GM21786 (cell line): ENCODE measurements around the gene BICDL1.

Experiments used
- ATAC-seq: cut with Tn5 transposase; IDR thresholded peaks from one replicate; pipeline ENCODE4 v1.9.1; 2021; ENCODE audit not compliant: unreplicated experiment

Gene BICDL1

DNA sequence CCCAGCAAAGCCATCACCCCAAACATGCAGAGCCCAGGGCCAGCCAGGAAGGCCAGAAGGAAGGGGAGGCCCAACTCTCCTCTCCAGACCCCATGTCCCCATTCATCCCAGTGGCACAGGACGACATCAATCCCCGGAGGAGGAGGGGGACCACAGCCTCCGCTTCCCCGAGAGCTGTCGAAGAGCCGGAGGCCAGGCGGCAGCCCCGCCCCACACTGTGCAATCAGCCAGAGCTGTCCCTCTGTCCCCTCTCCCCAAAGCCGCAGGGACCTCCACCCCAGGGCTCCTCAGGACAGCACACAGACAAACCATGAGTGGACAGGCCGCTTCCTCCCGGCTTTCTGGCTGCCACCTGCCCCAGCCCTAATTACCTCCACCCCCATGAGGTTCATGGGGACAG, 110.7 kb downstream of the BICDL1 start:
- ATAC-seq: no peak

GRCh38 chr12:120100630-120101029, 111.6 kb downstream of the BICDL1 start:
- no peak for ATAC-seq

GRCh38 chr12:120101182-120101581, 112.1 kb downstream of the BICDL1 start:
- ATAC-seq: no peak

GRCh38 chr12:120101617-120102016, 112.6 kb downstream of the BICDL1 start:
- no peak for ATAC-seq

GRCh38 chr12:120102189-120103043, 113.4 kb downstream of the BICDL1 start:
- no peak for ATAC-seq

DNA sequence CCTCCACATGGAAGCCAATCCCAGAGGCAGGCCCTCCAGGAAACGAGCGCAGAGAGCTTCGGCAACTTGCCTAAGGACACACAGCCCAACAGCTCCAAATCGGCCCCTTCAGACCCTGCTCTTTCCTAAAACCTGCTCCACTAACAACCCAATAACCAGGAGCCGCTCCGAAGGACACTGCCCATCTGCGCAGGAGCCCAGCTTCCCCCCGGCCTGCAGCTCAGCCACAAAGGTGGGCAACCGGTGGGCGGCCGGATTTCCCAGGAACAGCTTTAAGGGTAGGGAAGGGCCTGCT, 114.0 kb downstream of the BICDL1 start:
- no peak for ATAC-seq

DNA sequence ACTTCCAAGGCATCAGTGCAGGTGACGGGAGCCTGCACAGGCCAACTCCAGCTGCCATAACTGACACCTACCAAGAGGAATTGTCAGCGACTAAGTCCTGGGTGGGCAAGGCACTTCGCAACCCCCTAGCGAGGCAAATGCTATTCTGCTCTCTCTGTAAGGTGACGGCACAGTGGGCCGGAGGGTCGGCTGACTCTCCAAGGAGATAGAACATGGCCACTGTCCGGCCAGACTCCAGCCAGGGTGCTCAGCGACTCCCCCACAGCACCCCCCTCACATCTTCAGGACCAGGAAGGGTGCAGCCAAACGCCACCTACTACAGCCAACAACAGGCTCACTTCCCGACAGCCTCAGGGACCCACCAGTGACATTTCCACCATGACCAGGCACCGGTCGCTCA, 114.3 kb downstream of the BICDL1 start:
- ATAC-seq: no peak

- ATAC-seq: no peak
Measured at GRCh38 chr12:120106151-120106550, 117.1 kb downstream of the BICDL1 start.

- no peak for ATAC-seq
Measured at GRCh38 chr12:120109570-120110267, 120.7 kb downstream of the BICDL1 start.

DNA sequence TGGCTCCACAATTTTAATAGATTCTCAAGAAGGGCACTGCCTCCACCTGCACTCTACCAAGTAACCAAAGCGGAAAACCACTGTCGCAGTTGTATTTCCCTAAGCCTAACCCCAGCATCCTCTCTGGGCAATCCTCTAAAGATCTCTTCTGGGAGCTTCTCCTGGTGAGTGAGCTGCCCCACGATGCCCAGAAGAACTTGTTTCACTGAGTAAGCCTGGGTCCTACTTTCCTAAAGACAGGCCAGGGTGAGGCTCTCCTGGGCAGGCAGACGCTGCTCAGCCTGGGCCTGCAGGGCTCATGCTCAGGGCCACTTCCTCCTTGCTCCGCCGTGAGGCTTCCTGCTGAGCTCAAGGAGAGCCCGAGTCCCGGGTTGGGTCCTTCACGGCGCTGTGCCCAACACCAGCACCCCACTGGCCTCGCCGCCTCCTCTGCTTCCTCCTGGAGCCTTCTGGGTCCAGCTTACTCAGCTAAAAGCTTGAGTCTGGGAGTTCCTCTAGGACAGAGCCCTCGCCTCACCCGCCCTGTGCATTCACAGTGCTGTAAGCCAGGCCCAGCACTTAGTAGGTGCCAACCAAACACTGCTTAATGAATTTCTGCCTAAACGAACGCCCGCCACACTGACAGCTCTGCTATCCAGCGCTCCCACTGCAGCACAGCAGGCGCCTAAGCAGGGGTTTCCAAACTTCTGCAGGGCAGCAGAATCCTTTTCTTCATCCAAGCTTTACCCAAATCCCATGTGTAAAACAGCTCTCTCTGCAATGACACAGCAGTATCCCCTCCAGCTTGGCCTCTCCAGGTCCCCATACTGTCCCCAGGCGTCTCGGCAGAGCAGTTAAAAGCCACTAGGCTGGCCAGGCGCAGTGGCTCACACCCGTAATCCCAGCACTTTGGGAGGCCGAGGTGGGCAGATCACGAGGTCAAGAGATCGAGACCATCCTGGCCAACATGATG, 121.8 kb downstream of the BICDL1 start:
- peak; percentile 59 for ATAC-seq

DNA sequence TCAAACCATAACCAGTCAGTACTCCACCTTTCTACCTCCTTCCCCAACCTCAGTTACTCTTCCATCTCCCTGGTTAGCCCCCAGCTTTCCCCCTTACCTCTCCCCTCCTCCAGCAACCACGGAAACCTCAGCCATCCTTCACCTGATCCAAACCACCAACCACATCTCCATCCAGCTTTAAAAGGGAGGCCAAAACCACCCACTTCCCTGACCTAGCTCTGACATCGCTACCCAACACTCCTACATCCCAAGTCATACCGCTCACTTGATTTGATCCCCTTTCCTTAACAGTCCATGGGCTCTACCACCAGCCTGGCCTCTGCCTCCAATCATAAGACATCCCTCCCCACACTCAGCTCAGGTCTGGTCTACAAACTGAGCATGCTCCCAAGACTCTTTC, 126.0 kb downstream of the BICDL1 start:
- ATAC-seq: no peak

DNA sequence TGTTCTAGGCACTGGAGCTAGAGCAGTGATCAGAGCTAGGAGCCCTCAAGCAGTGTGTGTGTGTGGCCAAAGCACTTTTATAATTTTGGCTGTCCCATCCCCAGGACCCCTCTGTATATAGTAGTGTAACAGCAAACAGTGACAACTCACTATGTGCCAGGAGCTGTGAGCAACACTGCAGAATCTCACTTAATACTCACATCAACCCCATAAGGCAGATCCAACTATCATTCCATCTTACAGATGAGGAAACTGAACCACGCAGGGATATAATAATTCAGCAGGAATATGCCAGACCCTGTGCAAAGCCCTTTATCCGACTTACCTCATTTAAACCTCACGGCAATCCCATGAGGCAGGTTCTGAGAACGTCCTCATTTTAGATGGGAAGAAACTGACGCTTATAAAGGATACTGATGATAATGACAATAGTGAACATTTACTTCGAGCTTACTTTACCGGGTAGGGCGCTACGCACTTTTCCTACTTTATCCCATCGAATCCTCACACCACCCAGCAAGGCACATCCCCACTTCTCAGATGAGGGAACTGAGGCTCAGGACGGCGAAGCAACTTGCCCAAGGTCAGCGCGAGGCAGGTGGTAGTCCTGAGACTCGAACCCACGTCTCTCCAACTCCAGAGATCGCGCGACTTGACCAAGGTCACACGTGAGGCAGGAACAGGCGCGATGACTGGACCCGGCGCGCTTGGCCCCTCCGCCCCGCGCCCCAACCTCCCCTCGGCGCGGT, 126.8 kb downstream of the BICDL1 start:
- ATAC-seq: no peak

DNA sequence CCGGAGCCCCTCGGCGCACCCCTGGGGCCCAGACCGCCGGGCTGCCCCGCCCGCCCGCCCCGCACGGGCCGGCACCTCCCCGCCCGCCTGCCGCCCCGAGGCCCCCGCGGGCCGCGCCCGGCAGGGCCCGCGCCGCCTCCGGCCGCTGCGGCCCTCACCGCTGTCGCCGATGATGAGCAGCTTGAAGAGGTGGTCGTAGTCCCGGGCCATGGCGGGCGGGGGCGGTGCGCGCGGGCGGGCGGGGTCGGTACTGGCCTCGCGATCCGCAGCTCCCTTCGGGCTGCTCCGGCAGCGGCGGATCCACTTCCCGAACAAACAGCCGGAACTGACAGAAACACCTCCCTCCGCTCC, 127.4 kb downstream of the BICDL1 start, which contains the start of gene RAB35:
Gene RAB35 (minus strand): TSS at position 313 of the 351 bp plus-strand sequence. CDS start 103 bp downstream, at position 210.
- ATAC-seq: no peak

- peak; percentile 28 for ATAC-seq
Measured at GRCh38 chr12:120116792-120117651, 128.0 kb downstream of the BICDL1 start.

DNA sequence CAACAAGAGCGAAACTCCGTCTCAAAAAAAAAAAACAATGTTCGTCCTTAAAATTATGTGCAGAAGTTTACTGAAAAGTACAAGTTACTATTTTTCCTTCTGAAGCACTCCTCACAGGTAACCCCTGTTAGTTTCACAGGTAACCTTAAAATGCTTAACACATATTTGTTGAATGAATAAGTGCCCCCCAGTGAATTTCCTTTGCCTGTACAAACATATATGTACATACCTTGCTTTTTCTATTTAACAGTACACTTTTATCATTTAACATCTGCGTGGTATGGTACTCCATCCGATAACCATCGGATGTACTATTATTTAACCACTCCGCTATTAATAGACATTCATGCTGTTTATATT, 128.9 kb downstream of the BICDL1 start:
- no peak for ATAC-seq

GRCh38 chr12:120118321-120119061, 129.5 kb downstream of the BICDL1 start:
- ATAC-seq: no peak

GRCh38 chr12:120119271-120119973, 130.4 kb downstream of the BICDL1 start:
- peak; percentile 33 for ATAC-seq

- ATAC-seq: no peak
Measured at GRCh38 chr12:120121343-120121742, 132.3 kb downstream of the BICDL1 start.
